ENCODE results near the gene CSTPP1.
"Not testable (repeated sequence)": the region's sequence is repeated elsewhere in the genome, so short reads cannot be mapped to it uniquely, and the experiment has no call there.

CSTPP1 gene

GRCh38 chr11:47204637-47204989, 268.1 kb downstream of the CSTPP1 start:
- DNase-seq = no peak

GRCh38 chr11:47206577-47206976, 270.0 kb downstream of the CSTPP1 start:
- DNase-seq; H3K27me3 ChIP-seq; H3K4me3 ChIP-seq (ENCODE audit: low read depth, low read length); H3K9me3 ChIP-seq; H3K36me3 ChIP-seq; H3K4me1 ChIP-seq: not testable (repeated sequence)

More at GRCh38 chr11:47204637-47204989, 268.1 kb downstream of the CSTPP1 start:
- no peak for TF ChIP-seq CTCF (IDR thresholded peaks at IDR 0.05; ENCODE audit: low read depth, low read length)
- no peaks in the 10 kb centered on the region for H3K27me3 ChIP-seq
- H3K9me3 ChIP-seq = no peaks in the 10 kb centered on the region
- H3K4me3 ChIP-seq (ENCODE audit: low read depth, low read length) = no peak overlapping the region
- no peaks in the 10 kb centered on the region for H3K4me1 ChIP-seq
- no peaks in the 10 kb centered on the region for H3K36me3 ChIP-seq

- DNase-seq = no peak
- Histone ChIP-seq H3K9me3 (no peaks in the 10 kb centered on the region), H3K4me3 (ENCODE audit: low read depth, low read length) (no peak overlapping the region), H3K4me1 (no peaks in the 10 kb centered on the region), H3K36me3 (no peaks in the 10 kb centered on the region), H3K27me3 (no peaks in the 10 kb centered on the region)
- no peak for TF ChIP-seq CTCF (IDR thresholded peaks at IDR 0.05; ENCODE audit: low read depth, low read length)
These were observed 270.9 kb downstream of the CSTPP1 start for GRCh38 chr11:47207459-47207858.

- H3K36me3 ChIP-seq; H3K27me3 ChIP-seq; H3K4me3 ChIP-seq (ENCODE audit: low read depth, low read length); DNase-seq; H3K4me1 ChIP-seq; H3K9me3 ChIP-seq: not testable (repeated sequence)
These were observed 271.5 kb downstream of the CSTPP1 start for GRCh38 chr11:47208008-47208552.

GRCh38 chr11:47208628-47209027, 272.1 kb downstream of the CSTPP1 start:
- Histone ChIP-seq H3K27me3 (no peaks in the 10 kb centered on the region), H3K4me1 (no peaks in the 10 kb centered on the region), H3K4me3 (ENCODE audit: low read depth, low read length) (no peak overlapping the region), H3K9me3 (no peaks in the 10 kb centered on the region), H3K36me3 (no peaks in the 10 kb centered on the region)
- no peak for DNase-seq
- no peak for TF ChIP-seq CTCF (IDR thresholded peaks at IDR 0.05; ENCODE audit: low read depth, low read length)
